SK-N-DZ (cell line): ENCODE results near the gene DNAH12.
"Not testable (repeated sequence)": the region's sequence is repeated elsewhere in the genome, so short reads cannot be mapped to it uniquely, and the experiment has no call there.

Source experiments
- DNase-seq: peaks from one replicate; pipeline ENCODE4 v3.0.0-alpha.2; 2015; ENCODE audit warnings: low spot score

DNAH12 gene

GRCh38 chr3:57421336-57421735 lies 122.8 kb downstream of the DNAH12 start:
- no peak for DNase-seq

- no peak for DNase-seq
These were observed 124.1 kb downstream of the DNAH12 start for GRCh38 chr3:57420001-57420400.

GRCh38 chr3:57411715-57412114 lies 132.4 kb downstream of the DNAH12 start:
- DNase-seq, result no peak

GRCh38 chr3:57409471-57409870 lies 134.7 kb downstream of the DNAH12 start:
- DNase-seq, result no peak

GRCh38 chr3:57402675-57403074 lies 141.5 kb downstream of the DNAH12 start:
- DNase-seq, result no peak

- DNase-seq, result peak; percentile 31
These were observed 146.7 kb downstream of the DNAH12 start for GRCh38 chr3:57397175-57398026.

GRCh38 chr3:57393977-57394376 lies 150.2 kb downstream of the DNAH12 start:
- DNase-seq, result no peak

GRCh38 chr3:57391767-57392166 lies 152.4 kb downstream of the DNAH12 start:
- no peak for DNase-seq

- DNase-seq, result no peak
These were observed 154.9 kb downstream of the DNAH12 start for GRCh38 chr3:57389271-57389670.

GRCh38 chr3:57386307-57386706 lies 157.8 kb downstream of the DNAH12 start:
- DNase-seq, result no peak

GRCh38 chr3:57385498-57385897 lies 158.6 kb downstream of the DNAH12 start:
- no peak for DNase-seq

GRCh38 chr3:57383838-57384237 lies 160.3 kb downstream of the DNAH12 start:
- DNase-seq, result no peak

GRCh38 chr3:57383406-57383805 lies 160.7 kb downstream of the DNAH12 start:
- no peak for DNase-seq

- DNase-seq, result no peak
These were observed 161.2 kb downstream of the DNAH12 start for GRCh38 chr3:57382933-57383332.

- no peak for DNase-seq
These were observed 173.8 kb downstream of the DNAH12 start for GRCh38 chr3:57370341-57370740.

- DNase-seq, result not testable (repeated sequence)
These were observed 179.1 kb downstream of the DNAH12 start for GRCh38 chr3:57365089-57365488.

- not testable (repeated sequence) for DNase-seq
These were observed 187.9 kb downstream of the DNAH12 start for GRCh38 chr3:57356275-57356674.

GRCh38 chr3:57354768-57355167 lies 189.4 kb downstream of the DNAH12 start:
- no peak for DNase-seq

- DNase-seq, result no peak
These were observed 193.9 kb downstream of the DNAH12 start for GRCh38 chr3:57350271-57350670.

GRCh38 chr3:57339071-57339642 lies 205.0 kb downstream of the DNAH12 start:
- DNase-seq, result not testable (repeated sequence)

- not testable (repeated sequence) for DNase-seq
These were observed 205.7 kb downstream of the DNAH12 start for GRCh38 chr3:57338272-57339070.

- no peak for DNase-seq
These were observed 208.7 kb downstream of the DNAH12 start for GRCh38 chr3:57335283-57335938.
